Measurements from ENCODE around the gene TRIM24.
A peak's percentile ranks its signal among the peaks of the same experiment; 100 is the strongest.
"Not testable (repeated sequence)": the region's sequence is repeated elsewhere in the genome, so short reads cannot be mapped to it uniquely, and the experiment has no call there.

The TRIM24 gene

DNA sequence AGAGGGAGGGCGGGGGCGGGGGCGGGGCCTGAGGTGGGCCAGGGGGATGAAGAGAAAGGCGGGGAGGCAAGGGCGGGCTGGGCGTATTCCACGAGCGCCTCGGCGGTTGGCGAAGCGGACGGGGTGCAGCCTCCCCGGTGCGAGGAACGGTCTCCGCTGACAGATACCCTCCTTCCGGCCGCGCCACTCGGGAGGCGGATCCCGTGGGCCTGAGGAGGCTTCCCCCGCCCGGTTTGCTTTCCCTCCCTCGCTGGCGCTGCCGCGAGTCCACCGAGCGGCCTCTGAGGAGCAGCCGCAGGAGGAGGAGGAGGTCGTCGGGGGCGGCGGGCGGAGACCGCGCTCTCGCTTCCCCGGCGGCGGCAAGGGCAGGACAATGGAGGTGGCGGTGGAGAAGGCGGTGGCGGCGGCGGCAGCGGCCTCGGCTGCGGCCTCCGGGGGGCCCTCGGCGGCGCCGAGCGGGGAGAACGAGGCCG lies at the start of gene TRIM24:
Gene TRIM24 (plus strand): TSS at position 84 of the 473 bp plus-strand sequence. CDS start 290 bp downstream, at position 374.
- DNase-seq (ENCODE audit: low spot score) = no peak

DNA sequence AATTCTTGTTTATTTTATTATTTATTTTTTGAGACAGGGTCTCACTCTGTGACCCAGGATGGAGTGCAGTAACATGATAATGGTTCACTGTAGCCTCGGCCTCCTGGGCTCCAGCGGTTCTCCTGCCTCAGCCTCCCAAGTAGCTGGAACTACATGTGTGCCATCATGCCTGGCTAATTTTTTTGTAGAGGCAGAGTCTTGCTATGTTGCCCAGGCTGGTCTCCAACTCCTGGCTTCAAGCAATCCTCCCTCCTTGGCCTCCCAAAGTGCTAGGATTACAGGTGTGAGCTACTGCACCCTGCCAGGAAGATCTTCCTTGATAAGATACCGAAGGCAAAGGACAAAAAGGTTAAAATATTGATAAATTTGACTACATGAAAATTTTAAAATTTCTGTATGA lies 48.0 kb upstream of the TRIM24 start:
- DNase-seq (ENCODE audit: low spot score) = not testable (repeated sequence)

DNA sequence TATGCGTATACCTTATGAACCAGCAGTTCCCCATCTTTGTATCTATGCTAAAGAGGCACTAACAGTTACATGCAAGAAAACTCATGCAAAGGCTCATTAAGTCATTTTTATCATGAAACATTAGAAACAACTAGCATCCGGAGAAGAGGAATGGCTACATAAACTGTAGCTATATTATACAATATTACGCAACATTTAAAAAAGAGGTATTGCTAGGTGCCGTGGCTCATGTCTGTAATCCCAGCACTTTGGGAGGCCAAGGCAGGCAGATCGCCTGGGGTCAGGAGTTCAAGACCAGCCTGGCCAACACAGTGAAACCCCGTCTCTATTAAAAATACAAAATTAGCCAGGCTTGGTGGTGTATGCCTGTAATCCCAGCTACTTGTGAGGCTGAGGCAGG lies 47.1 kb upstream of the TRIM24 start:
- not testable (repeated sequence) for DNase-seq (ENCODE audit: low spot score)

GRCh38 chr7:138417078-138417700 lies 42.9 kb upstream of the TRIM24 start:
- no peak for DNase-seq (ENCODE audit: low spot score)

- DNase-seq (ENCODE audit: low spot score) = no peak
Observed at GRCh38 chr7:138417764-138418163, 42.3 kb upstream of the TRIM24 start.

DNA sequence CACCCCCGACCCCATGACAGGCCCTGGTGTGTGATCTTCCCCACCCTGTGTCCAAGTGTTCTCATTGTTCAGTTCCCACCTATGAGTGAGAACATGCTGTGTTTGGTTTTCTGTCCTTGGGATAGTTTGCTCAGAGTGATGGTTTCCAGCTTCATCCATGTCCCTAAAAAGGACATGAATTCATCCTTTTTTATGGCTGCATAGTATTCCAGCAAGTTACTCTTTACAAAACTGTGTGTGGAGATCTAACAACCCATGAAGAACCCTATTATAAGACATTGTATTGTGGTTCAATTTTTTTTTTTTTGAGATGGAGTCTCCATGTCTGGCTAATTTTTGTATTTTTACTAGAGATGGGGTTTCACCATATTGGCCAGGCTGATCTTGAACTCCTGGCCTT lies 41.7 kb upstream of the TRIM24 start:
- not testable (repeated sequence) for DNase-seq (ENCODE audit: low spot score)

DNA sequence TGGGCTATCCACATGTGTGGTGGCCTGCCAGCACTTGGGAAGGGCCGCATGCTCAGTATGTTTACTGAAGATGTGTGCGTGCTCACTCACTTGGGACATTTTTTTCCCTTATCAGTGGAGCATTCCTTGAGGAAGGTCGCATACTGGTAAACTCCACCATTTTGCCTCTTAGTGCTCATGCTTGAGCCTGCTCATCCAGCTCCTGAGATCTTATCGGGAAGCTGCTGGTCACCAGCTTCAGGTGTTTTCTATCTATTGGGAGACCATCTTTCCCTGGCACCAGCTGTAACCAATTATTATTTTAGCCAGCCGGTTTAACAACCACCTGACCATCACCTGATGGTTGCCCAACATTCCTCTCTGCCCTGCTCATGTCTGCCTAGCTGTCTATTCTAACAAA lies 35.0 kb upstream of the TRIM24 start:
- no peak for DNase-seq (ENCODE audit: low spot score)

DNA sequence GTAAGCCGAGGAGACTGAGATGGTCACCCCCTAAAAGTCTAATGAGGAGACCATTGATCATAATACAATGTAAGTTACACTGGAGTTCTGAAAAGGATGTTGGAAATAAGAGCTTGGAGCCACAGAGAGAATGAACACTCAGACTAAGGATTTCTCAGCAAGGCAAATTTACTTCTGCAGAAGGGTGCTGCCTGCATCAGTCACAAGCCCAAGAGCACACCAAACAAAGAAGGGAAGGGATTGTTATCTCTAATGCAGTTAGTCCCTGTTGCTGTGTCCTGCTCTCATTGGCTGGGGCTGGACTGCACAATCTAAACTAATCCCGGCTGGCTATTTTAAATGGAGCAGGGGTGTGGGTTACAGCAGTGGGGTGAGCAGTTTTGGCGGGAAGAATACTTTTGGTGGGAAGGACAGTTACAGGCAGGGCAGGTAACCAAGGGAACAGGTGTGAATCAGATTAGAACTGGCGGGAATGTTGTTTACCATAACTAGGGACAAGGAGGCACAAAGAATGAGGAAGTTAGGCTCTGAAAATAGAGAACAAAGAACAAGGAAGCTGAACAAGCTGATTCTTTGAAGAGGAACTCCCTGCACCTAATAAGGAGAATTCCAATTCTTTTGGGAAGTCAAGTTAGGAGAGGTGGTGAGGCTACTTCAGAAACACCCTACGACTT lies 30.3 kb upstream of the TRIM24 start:
- DNase-seq (ENCODE audit: low spot score) = no peak

DNA sequence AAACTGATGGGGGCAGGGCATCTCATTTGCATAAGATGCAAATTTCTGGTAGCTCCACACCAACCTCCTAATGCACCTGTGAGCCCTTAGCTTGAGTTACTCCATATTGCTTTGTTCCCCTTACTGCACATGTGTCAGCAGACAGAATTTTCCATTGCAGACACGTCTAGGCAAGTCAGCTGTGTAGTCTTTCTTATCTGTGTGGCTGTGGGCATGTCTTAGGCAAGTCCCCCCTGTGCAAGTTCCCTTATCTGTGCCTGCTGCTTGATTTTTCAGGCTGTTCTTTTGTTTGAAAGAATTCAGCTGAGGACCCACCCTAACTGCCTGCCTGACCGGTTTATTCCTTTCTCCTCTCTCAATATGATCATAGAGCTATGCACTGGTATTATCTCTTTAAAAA lies 28.5 kb upstream of the TRIM24 start:
- DNase-seq (ENCODE audit: low spot score) = no peak

DNA sequence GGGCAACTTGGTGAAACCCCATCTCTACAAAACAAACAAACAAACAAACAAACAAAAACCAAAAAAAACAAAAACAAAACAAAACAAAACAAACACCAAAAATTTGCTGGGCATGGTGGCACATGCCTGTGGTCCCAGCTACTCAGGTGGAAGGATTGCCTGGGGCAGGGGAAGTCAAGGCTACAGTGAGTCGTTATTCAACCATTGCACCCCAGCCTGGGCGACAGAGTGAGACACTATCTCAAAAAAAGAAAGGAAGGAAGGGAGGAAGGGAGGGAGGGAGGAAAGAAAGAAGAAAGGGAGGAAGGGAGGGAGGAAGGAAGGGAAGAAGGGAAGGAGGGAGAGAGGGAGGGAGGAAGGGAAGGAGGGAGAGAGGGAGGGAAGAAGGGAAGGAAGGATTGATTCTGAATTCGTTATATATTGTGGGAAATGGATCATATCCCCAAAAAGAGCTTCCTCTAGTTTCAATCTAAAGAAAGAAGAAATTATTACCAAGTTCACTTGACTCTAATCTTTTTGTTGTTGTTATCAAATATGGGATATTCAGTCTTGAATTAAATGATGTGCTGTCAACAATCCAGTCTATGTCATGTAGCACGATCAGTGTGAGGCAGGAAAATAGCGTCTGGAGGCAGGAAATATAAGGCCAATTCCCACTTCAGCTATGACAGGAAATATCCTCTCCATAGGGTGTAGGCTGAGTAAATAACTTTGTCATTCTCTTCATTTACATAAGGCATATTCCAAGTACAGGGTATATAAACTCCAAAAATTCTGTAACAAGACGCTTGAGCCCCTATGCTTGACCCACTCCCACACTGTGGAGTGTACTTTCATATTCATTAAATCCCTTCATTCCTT lies 26.2 kb upstream of the TRIM24 start:
- DNase-seq (ENCODE audit: low spot score) = no peak

- no peak for DNase-seq (ENCODE audit: low spot score)
Observed at GRCh38 chr7:138434597-138435019, 25.5 kb upstream of the TRIM24 start.

DNA sequence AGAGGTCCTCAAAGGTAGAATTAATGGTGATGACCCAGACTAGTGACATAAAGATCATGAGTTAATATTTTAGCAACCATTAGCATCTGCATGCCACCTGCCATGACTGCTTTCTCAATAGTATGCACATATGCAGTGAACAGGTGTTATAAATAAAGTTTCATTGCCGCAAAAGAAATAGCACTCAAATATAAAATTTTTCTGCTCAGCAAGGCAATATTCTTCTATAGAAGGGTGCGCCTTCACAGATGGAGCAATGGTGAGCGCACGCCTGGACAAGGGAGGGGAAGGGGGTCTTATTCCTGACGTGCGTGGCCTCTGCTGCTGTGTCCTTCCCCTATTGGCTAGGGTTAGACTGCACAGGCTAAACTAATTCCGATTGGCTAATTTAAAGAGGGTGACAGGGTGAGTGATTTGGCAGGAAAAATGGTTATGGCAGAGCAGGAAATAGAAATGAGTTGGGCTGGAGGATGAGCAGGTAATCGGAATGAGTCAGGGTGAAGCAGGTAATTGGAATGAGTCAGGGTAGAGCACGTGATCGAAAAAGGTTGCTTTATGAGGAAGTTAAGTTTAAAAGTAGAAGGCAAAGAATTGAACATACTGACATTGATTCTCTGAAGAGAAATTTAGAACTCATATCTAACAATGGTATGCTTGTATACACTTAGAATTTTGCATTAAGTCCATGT lies 24.7 kb upstream of the TRIM24 start:
- DNase-seq (ENCODE audit: low spot score) = no peak

- no peak for DNase-seq (ENCODE audit: low spot score)
Observed at GRCh38 chr7:138436388-138436787, 23.7 kb upstream of the TRIM24 start.

DNA sequence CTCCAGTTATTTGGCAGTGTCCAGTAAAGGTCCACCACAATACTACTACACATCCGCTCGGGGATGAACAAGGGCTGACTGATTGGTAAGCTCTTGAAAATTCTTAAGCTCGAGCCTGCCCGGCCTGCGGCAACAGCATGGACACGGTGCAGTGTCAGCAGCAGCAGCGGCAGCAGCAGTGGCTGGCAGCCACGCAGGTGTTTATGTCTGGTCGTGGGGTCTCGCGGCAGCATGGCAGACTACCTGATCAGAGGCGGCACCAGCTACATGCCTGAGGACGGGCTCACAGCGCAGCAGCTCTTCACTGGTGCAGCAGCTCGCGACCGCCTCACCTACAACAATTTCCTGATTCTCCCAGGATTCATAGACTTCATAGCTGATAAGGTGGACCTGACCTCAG lies 19.6 kb upstream of the TRIM24 start:
- DNase-seq (ENCODE audit: low spot score) = no peak

DNA sequence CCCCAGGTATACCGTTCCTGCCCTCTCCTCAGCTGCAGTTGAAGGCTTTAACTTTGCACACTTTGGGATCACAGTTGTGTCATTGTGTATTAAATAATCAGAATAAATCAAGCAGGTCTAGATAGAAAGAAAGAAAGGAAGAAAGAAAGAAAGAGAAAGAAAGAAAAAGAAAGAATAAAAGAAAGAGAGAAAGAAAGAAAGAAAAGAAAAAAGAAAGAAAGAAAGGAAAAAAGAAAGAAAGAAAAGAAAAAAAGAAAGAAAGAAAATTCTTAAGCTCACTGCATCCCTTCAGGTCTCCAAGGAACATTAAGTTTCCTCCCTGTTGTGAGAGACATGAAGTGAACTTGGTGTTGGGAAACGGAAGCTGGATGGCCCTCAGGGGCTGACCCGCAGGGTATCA lies 17.2 kb upstream of the TRIM24 start:
- DNase-seq (ENCODE audit: low spot score) = no peak

DNA sequence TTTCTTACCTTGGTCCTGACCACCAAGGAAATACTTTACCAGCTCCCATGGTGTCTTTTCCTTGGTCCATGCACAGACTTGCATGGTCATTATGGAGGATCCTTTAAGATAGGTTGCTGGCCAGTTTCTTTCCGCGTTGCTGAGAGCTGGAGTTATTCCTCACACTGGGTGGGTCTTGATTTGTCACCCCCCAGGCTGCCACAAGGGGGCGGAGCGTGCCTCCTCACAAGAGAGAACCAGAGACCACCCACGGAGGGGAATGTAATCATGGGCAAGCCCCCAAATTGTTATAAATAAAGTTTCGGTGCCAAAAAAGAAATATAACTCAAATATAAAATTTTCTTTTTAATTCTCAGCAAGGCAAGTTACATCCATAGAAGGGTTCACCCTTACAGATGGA lies 10.5 kb upstream of the TRIM24 start:
- DNase-seq (ENCODE audit: low spot score) = no peak

GRCh38 chr7:138455609-138456008 lies 4.5 kb upstream of the TRIM24 start:
- DNase-seq (ENCODE audit: low spot score) = no peak

DNA sequence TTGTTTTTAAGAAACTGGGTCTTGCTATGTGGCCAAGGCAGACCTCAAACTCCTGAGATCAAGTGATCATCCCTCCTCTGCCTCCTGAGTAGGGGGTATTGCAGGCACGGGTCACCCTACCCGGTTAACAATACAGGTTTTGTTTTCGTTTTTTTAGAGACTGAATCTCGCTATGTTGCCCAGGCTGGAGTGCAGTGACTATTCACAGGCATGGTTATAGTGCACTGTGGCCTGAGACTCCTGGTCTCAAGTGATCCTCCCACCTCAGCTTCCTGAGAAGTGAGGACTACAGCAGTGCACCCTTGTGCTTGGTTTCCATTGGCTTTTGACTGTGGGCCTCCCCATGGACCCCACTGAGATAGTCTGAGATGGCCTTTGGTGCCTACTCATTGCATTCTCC lies 3.8 kb upstream of the TRIM24 start:
- no peak for DNase-seq (ENCODE audit: low spot score)

GRCh38 chr7:138458576-138459412 lies 1.3 kb upstream of the TRIM24 start:
- DNase-seq (ENCODE audit: low spot score) = no peak

DNA sequence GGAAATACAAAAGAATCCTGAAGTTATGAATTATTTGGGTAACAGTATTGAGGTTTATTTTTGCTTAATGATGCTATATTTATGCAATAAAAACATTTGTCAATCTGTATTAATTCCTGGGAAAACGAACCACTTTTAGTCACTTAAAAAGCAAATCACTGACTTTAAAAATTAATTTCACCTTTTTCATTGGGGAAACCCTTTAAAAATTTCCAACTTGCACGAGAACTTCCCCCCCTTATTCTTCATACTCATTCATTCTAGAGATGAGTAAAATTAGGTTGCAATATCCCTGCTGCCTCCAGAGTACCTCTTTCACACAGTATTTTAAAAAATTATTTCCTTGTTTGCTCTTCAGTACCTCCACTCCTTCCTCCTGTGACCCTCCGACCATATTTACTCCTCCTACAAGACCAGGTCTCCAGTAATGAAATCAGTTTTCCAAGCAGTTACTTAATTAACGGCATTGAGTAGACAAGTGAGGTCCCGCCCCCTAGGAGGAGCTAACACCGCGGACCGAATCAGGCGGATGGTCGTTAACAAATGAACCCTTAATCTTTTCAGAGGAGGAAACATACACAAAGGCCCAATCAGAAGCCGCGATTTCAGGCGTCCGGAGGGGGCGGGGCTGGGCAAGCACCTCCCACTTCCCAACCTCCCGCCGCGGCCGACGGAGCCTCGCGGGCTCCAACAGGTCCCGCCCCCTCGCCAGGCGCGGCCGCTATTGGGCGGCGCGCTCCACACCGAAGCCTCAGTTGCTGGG lies 465 bp upstream of the TRIM24 start:
- DNase-seq (ENCODE audit: low spot score) = peak; percentile 100
